HG03571 (cell line): ENCODE measurements around the gene KCNH8.

ENCODE experiments used
- ATAC-seq: cut with Tn5 transposase; IDR thresholded peaks from one replicate; pipeline ENCODE4 v1.9.1; 2021; ENCODE audit not compliant: unreplicated experiment

The KCNH8 gene

GRCh38 chr3:19348941-19349564 is 200.7 kb downstream of the KCNH8 start:
- peak; percentile 94 for ATAC-seq

GRCh38 chr3:19357947-19358346 is 209.6 kb downstream of the KCNH8 start:
- ATAC-seq = no peak

GRCh38 chr3:19363071-19363470 is 214.8 kb downstream of the KCNH8 start:
- no peak for ATAC-seq

- ATAC-seq = no peak
These were observed 215.8 kb downstream of the KCNH8 start for GRCh38 chr3:19364148-19364547.

GRCh38 chr3:19365471-19365870 is 217.2 kb downstream of the KCNH8 start:
- no peak for ATAC-seq

- ATAC-seq = no peak
These were observed 236.6 kb downstream of the KCNH8 start for GRCh38 chr3:19384868-19385267.

GRCh38 chr3:19392150-19392549 is 243.8 kb downstream of the KCNH8 start:
- ATAC-seq = no peak

GRCh38 chr3:19394946-19395345 is 246.6 kb downstream of the KCNH8 start:
- ATAC-seq = no peak

GRCh38 chr3:19396726-19397125 is 248.4 kb downstream of the KCNH8 start:
- no peak for ATAC-seq

- no peak for ATAC-seq
These were observed 251.0 kb downstream of the KCNH8 start for GRCh38 chr3:19399356-19399755.

- no peak for ATAC-seq
These were observed 251.5 kb downstream of the KCNH8 start for GRCh38 chr3:19399836-19400235.

- ATAC-seq = no peak
These were observed 271.8 kb downstream of the KCNH8 start for GRCh38 chr3:19420159-19420558.

GRCh38 chr3:19425825-19426224 is 277.5 kb downstream of the KCNH8 start:
- ATAC-seq = no peak

GRCh38 chr3:19427422-19428149 is 279.3 kb downstream of the KCNH8 start:
- no peak for ATAC-seq

- ATAC-seq = no peak
These were observed 280.4 kb downstream of the KCNH8 start for GRCh38 chr3:19428729-19429128.

- no peak for ATAC-seq
These were observed 284.4 kb downstream of the KCNH8 start for GRCh38 chr3:19432669-19433068.

GRCh38 chr3:19436746-19437145 is 288.4 kb downstream of the KCNH8 start:
- no peak for ATAC-seq

GRCh38 chr3:19439944-19440343 is 291.6 kb downstream of the KCNH8 start:
- ATAC-seq = no peak

GRCh38 chr3:19446138-19446537 is 297.8 kb downstream of the KCNH8 start:
- no peak for ATAC-seq

GRCh38 chr3:19446687-19447086 is 298.4 kb downstream of the KCNH8 start:
- ATAC-seq = no peak

- ATAC-seq = no peak
These were observed 307.2 kb downstream of the KCNH8 start for GRCh38 chr3:19455546-19455945.

- ATAC-seq = no peak
These were observed 308.4 kb downstream of the KCNH8 start for GRCh38 chr3:19456738-19457137.

- ATAC-seq = no peak
These were observed 309.1 kb downstream of the KCNH8 start for GRCh38 chr3:19457449-19457848.
